ENCODE results near the gene OR6S1.
"Not testable (repeated sequence)": the region's sequence is repeated elsewhere in the genome, so short reads cannot be mapped to it uniquely, and the experiment has no call there.

Gene OR6S1

DNA sequence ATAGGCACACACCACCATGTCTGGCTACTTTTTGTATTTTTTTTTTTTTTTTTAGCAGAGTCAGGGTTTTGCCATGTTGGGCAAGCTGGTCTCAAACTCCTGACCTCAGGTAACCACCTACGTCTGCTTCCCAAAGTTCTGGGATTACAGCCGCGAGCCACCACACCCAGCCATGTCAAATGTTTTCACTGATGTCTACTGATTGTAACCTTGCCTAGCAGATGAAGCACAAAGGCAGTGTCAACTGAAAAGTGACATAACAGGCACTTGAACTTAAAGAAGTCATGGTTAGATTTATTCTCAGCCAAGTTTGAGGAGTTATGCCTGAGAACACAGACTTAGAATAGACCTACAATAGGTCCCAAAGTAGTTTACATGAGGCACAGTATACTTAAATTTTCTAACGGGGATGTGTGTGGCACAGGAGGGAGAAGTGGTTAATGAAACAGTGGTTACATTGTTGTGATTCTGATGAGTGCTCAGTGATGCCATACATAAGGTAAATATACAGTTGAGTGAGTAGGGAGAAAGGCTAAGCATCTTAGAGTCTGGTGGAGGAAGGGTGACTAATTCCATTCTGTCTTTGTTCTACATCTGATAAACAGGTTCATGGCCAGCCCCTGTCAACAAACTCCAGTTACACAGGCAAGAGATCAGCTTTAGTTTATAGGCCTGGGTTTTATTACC is 30.2 kb upstream of the OR6S1 start:
- no peak overlapping the region for H3K4me3 ChIP-seq (replicated peaks; ENCODE audit: low read depth, low read length)
- TF ChIP-seq, protein P1, sequence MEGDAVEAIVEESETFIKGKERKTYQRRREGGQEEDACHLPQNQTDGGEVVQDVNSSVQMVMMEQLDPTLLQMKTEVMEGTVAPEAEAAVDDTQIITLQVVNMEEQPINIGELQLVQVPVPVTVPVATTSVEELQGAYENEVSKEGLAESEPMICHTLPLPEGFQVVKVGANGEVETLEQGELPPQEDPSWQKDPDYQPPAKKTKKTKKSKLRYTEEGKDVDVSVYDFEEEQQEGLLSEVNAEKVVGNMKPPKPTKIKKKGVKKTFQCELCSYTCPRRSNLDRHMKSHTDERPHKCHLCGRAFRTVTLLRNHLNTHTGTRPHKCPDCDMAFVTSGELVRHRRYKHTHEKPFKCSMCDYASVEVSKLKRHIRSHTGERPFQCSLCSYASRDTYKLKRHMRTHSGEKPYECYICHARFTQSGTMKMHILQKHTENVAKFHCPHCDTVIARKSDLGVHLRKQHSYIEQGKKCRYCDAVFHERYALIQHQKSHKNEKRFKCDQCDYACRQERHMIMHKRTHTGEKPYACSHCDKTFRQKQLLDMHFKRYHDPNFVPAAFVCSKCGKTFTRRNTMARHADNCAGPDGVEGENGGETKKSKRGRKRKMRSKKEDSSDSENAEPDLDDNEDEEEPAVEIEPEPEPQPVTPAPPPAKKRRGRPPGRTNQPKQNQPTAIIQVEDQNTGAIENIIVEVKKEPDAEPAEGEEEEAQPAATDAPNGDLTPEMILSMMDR (IDR thresholded peaks at IDR 0.05; ENCODE audit: low read depth, low read length, missing control alignments): no peak
- DNase-seq (ENCODE audit: extremely low read depth, low read depth): no peak

DNA sequence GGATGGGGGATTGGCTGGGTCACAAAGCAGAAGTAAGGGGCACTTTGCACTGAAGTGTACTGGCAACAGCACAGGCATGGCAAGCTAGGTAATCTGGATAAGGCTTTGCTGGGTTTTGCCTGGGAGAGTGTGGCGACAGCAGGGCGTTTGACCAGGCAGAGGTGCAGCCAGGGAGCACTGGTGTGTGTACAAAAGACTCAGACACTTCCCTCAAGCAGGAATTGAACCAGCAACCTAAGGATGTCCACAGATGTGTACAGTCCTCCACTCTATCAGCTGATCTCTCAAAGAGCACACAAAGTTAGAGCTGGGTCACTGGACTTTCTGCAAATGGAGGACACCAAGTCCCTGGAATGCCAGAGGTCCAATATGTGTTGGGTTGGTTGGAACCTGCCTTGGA is 27.5 kb upstream of the OR6S1 start:
- DNase-seq (ENCODE audit: extremely low read depth, low read depth): no peak
- TF ChIP-seq, protein P1 (IDR thresholded peaks at IDR 0.05; ENCODE audit: low read depth, low read length, missing control alignments): no peak
- H3K4me3 ChIP-seq (replicated peaks; ENCODE audit: low read depth, low read length): no peak overlapping the region

DNA sequence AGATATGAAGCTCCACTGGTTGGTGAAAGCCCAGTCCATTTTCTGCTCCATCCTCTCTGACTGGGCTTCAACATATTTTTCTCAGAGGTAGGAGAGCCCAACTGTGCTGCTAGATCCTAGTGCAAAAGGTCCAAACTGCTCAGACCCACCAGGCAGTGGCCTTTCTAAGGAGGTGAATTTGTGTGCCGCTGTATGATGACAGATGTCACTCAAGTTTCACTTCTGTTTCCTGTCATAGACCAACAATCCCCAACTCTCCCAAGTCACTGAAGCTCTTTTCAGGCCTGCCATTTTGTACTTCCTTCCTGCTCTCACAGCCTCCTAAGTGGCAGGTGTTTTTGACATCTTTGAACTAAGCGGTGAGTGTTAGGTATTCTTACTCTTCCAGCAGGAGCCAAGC is 26.5 kb upstream of the OR6S1 start:
- H3K4me3 ChIP-seq (replicated peaks; ENCODE audit: low read depth, low read length): no peak overlapping the region
- DNase-seq (ENCODE audit: extremely low read depth, low read depth): no peak
- TF ChIP-seq, protein P1 (IDR thresholded peaks at IDR 0.05; ENCODE audit: low read depth, low read length, missing control alignments): no peak

DNA sequence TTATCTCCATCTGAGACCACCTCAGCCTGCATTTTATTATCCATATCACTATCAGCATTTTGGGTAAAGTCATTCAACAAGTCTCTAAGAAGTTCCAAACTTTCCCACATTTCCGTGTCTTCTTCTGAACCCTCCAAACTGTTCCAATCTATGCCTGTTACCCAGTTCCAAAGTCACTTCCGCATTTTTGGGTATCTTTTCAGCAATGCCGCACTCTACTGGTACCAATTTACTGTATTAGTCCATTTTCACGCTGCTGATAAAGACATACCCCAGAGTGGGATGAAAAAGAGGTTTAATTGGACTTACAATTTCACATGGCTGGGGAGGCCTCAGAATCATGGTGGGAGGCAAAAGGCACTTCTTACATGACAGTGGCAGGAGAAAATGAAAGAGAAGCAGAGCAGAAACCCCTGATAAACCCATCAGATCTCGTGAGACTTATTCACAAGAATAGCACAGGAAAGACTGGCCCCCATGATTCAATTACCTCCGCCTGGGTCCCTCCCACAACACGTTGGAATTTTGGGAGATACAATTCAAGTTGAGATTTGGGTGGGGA is 25.0 kb upstream of the OR6S1 start:
- DNase-seq (ENCODE audit: extremely low read depth, low read depth); H3K4me3 ChIP-seq (replicated peaks; ENCODE audit: low read depth, low read length): not testable (repeated sequence)

DNA sequence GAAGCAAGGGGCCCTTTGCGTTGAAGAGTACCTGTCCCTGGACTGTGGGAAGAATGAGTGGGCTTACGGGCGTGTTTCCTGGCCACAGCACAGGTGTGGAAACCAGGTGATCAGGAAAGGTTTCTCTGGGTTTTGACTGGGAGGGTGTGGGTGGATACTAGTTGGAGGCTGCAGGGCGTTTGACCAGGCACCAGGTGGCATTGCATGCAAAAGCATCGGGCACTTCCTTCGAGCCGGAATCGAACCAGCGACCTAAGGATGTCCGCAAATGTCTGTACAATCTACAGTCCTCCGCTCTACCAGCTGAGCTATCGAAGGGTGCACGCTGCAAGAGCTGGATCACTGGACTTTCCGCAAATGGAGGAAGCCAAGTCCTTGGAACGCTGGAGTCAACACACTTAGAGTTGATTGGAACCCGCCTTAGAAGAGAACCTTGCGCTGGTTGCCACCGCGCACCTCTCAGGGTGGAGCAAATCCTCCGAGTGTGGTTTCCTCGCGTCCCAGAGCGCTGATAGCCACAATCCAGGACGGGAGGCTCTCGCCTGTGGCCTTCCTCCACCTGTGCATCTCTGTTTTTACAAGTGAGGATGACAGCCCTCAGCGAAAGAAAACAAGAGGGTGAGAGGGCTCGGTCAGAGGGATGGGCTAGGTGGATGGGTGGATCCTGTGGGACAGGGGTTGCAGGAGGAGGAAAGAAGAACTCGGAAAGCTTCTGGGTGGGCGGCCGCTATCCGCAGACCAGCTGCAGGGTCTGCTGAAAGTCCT is 21.7 kb upstream of the OR6S1 start:
- peak overlapping the region; percentile 37 for H3K4me3 ChIP-seq (replicated peaks; ENCODE audit: low read depth, low read length)
- DNase-seq (ENCODE audit: extremely low read depth, low read depth): peak; percentile 87
- TF ChIP-seq, protein P1 (IDR thresholded peaks at IDR 0.05; ENCODE audit: low read depth, low read length, missing control alignments): peak; percentile 48

DNA sequence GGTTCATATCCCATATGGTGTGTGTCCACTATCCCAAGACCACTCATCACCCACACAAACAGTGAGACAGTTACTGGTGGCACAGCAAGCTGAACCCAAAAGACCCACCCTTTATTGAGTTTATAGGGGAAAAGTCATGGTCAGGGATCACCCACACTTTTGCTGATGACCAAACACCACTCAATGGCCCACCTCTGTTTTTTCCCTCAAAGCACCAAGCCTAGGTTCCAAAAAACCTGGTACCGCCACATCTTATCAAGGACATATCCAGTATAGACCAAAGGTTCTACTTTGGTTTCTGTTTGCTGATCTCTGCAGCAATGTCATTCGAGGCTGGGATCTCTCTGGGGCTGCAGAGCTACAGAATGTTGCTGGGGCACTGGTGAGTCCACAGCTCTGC is 19.7 kb upstream of the OR6S1 start:
- DNase-seq (ENCODE audit: extremely low read depth, low read depth): no peak
- H3K4me3 ChIP-seq (replicated peaks; ENCODE audit: low read depth, low read length): no peak overlapping the region
- TF ChIP-seq, protein P1 (IDR thresholded peaks at IDR 0.05; ENCODE audit: low read depth, low read length, missing control alignments): no peak

DNA sequence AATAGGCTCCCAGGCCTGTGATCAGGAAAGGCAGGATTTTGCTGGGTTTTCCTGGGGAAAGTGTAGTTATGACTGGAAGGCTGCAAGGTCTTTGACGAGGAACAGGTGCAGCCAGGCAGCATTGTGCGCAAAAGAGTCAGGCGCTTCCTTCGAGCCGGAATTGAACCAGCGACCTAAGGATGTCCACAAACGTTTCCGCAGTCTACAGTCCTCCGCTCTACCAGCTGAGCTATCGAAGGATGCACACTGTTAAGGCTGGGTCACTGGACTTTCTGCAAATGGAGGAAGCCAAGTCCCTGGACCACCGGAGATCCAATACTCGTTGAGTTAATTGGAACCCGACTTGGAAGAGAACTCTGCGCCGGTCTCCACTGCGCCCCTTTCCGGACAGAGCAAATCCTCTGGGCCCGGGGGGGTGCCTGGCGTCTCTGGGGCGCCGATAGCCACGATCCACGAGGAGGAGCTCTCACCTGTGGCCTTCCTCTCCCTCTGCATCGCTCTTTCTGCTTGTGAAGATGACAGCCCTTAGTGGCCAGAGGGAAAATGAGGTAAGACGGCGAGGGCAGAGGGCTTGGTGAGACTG is 18.4 kb upstream of the OR6S1 start:
- DNase-seq (ENCODE audit: extremely low read depth, low read depth): no peak
- no peak overlapping the region for H3K4me3 ChIP-seq (replicated peaks; ENCODE audit: low read depth, low read length)
- TF ChIP-seq, protein P1 (IDR thresholded peaks at IDR 0.05; ENCODE audit: low read depth, low read length, missing control alignments): no peak
